Mesodermal cell (in vitro differentiated cells): ENCODE measurements around the gene ADCY9. TPM values are rescaled to one million over a fixed set of nuclear protein-coding genes. Genes with fewer than 3 reads are reported as not detected.
A peak's percentile ranks its signal among the peaks of the same experiment; 100 is the strongest.
"Not testable (repeated sequence)": the region's sequence is repeated elsewhere in the genome, so short reads cannot be mapped to it uniquely, and the experiment has no call there.

ENCODE experiments used
- H3K27ac ChIP-seq: 2 replicates; pipeline ENCODE4 v1.7.0; 2013; ENCODE audit warnings: mild to moderate bottlenecking, low read depth, low read length, moderate library complexity; ENCODE audit not compliant: severe bottlenecking
- H3K36me3 ChIP-seq: 2 replicates; pipeline ENCODE4 v1.7.1; 2013; ENCODE audit warnings: mild to moderate bottlenecking, low read length, moderate library complexity; ENCODE audit not compliant: control insufficient read depth, insufficient read depth
- H3K4me1 ChIP-seq: one replicate; pipeline ENCODE4 v1.7.1; 2013; ENCODE audit warnings: mild to moderate bottlenecking, low read length; ENCODE audit not compliant: insufficient read depth, control insufficient read depth, poor library complexity, severe bottlenecking
- H3K4me3 ChIP-seq: 2 replicates; pipeline ENCODE4 v1.7.0; 2013; ENCODE audit warnings: low read length, control low read depth, mild to moderate bottlenecking; ENCODE audit not compliant: insufficient read depth, poor library complexity, severe bottlenecking; ENCODE audit errors: extremely low read depth
- H3K9me3 ChIP-seq: 2 replicates; pipeline ENCODE4 v1.7.1; 2013; ENCODE audit warnings: mild to moderate bottlenecking, low read length, moderate library complexity; ENCODE audit not compliant: control insufficient read depth
- WGBS, 2 experiments: methylation state at CpG; one replicate each; pipeline ENCODE4 v1.1.5; 2013; ENCODE audit warnings: missing lambda C conversion rate in 2 of 2; ENCODE audit not compliant: insufficient coverage in 2 of 2; 5-methylcytosine and 5-hydroxymethylcytosine counted together
- polyA plus RNA-seq, 2 experiments: library from polyadenylated mRNA; stranded (reverse); fragments of 50-300 nt; gene quantifications; one replicate each; pipeline ENCODE4 v1.2.3, GENCODE V29; 2013

ADCY9 gene
- polyA plus RNA-seq (2013, experiment 1 of 2), result 9.2 TPM
- polyA plus RNA-seq (2013, experiment 2 of 2), result 10.7 TPM

- Histone ChIP-seq H3K4me1 (peaks cover 21% of the 10 kb centered on the region), H3K36me3 (peaks cover 5% of the 10 kb centered on the region), H3K9me3 (no peaks in the 10 kb centered on the region), H3K4me3 (peak within 1 kb of the TSS; percentile 61), H3K27ac (no peak within 1 kb of the TSS)
- WGBS, 2 experiments, result 3 to 6% methylated on average over 77 to 96 of the region's 105 CpGs
Measured at GRCh38 chr16:4116325-4117249, at the start of gene ADCY9. Gene ADCY9, minus strand, starts transcription at chr16:4116442. Its CDS starts 1,000 bp downstream, at chr16:4115442.

- H3K27ac ChIP-seq, result no peak overlapping the region
- WGBS, 2 experiments, result 89 to 100% methylated on average over 3 to 7 of the region's 7 CpGs
Measured at GRCh38 chr16:4160658-4161430, 44.6 kb upstream of the ADCY9 start.

GRCh38 chr16:4159726-4160125 is 43.5 kb upstream of the ADCY9 start:
- 92% methylated on average over 17 of the region's 17 CpGs for WGBS, 2 experiments
- Histone ChIP-seq H3K27ac (no peak overlapping the region), H3K4me1 (no peaks in the 10 kb centered on the region), H3K36me3 (no peaks in the 10 kb centered on the region), H3K4me3 (no peak overlapping the region), H3K9me3 (no peaks in the 10 kb centered on the region)

More at GRCh38 chr16:4160658-4161430, 44.6 kb upstream of the ADCY9 start:
- Histone ChIP-seq H3K4me3 (no peak overlapping the region), H3K9me3 (no peaks in the 10 kb centered on the region), H3K4me1 (no peaks in the 10 kb centered on the region), H3K36me3 (no peaks in the 10 kb centered on the region)

- no peaks in the 10 kb centered on the region for H3K9me3 ChIP-seq
- H3K27ac ChIP-seq, result no peak overlapping the region
- WGBS, 2 experiments, result 88 to 96% methylated on average over 7 to 8 of the region's 13 CpGs
- H3K4me3 ChIP-seq, result no peak overlapping the region
- H3K36me3 ChIP-seq, result no peaks in the 10 kb centered on the region
- H3K4me1 ChIP-seq, result no peaks in the 10 kb centered on the region
Measured at GRCh38 chr16:4158143-4159093, 42.2 kb upstream of the ADCY9 start.

- 80 to 89% methylated on average over 2 to 3 of the region's 4 CpGs for WGBS, 2 experiments
- H3K4me3 ChIP-seq, result no peak overlapping the region
- H3K4me1 ChIP-seq, result no peaks in the 10 kb centered on the region
- H3K9me3 ChIP-seq, result no peaks in the 10 kb centered on the region
- no peaks in the 10 kb centered on the region for H3K36me3 ChIP-seq
- no peak overlapping the region for H3K27ac ChIP-seq
Measured at GRCh38 chr16:4157376-4157825, 41.2 kb upstream of the ADCY9 start.

GRCh38 chr16:4156503-4156902 is 40.3 kb upstream of the ADCY9 start:
- 60% methylated on average over 1 of the region's 3 CpGs; no CpG with 5 or more reads in 1 of the 2 experiments for WGBS, 2 experiments

GRCh38 chr16:4153364-4153763 is 37.1 kb upstream of the ADCY9 start:
- WGBS, 2 experiments, result 92 to 94% methylated on average over 9 to 12 of the region's 13 CpGs
- not testable (repeated sequence) for H3K9me3 ChIP-seq, H3K36me3 ChIP-seq, H3K4me1 ChIP-seq, H3K27ac ChIP-seq, H3K4me3 ChIP-seq

More at GRCh38 chr16:4156503-4156902, 40.3 kb upstream of the ADCY9 start:
- not testable (repeated sequence) for H3K9me3 ChIP-seq, H3K36me3 ChIP-seq, H3K4me3 ChIP-seq, H3K27ac ChIP-seq, H3K4me1 ChIP-seq

- Histone ChIP-seq H3K4me1 (no peaks in the 10 kb centered on the region), H3K9me3 (no peaks in the 10 kb centered on the region), H3K27ac (no peak overlapping the region), H3K36me3 (no peaks in the 10 kb centered on the region), H3K4me3 (no peak overlapping the region)
- 86 to 88% methylated on average over 2 to 3 of the region's 5 CpGs for WGBS, 2 experiments
Measured at GRCh38 chr16:4152267-4152666, 36.0 kb upstream of the ADCY9 start.

- no peaks in the 10 kb centered on the region for H3K36me3 ChIP-seq
- WGBS, 2 experiments, result 90 to 94% methylated on average over 7 to 9 of the region's 10 CpGs
- no peak overlapping the region for H3K4me3 ChIP-seq
- no peaks in the 10 kb centered on the region for H3K9me3 ChIP-seq
- no peak overlapping the region for H3K27ac ChIP-seq
- H3K4me1 ChIP-seq, result no peaks in the 10 kb centered on the region
Measured at GRCh38 chr16:4147236-4147635, 31.0 kb upstream of the ADCY9 start.

GRCh38 chr16:4142268-4142667 is 26.0 kb upstream of the ADCY9 start:
- Histone ChIP-seq H3K27ac (no peak overlapping the region), H3K4me1 (no peaks in the 10 kb centered on the region), H3K9me3 (peaks cover 3% of the 10 kb centered on the region), H3K36me3 (no peaks in the 10 kb centered on the region), H3K4me3 (no peak overlapping the region)
- WGBS, 2 experiments, result 75 to 93% methylated on average over 2 to 4 of the region's 5 CpGs
